Measurements from ENCODE around the gene COA6. TPM values are rescaled to one million over a fixed set of nuclear protein-coding genes. Genes with fewer than 3 reads are reported as not detected.

COA6 gene
- polyA plus RNA-seq, 1 experiment, result 11.7 TPM

DNA sequence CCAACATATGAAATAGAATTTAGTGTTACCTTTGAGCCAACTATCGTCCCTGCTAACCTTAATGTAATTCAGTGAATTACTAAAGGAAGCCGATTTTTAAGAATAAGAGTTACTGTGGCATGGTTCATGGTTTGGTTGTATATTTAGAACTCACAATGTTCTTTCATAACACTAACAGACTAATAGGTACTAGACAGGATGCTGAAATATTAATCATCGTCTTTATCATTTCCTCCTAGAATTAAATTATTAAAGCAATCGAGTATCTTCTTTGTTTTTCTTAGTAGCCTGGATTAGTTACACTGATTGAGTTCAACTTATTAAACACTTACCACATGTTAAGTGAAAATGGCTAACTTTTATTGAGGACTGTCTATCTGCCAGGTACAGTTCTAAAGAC, 58.0 kb downstream of the COA6 start:
- no peak for DNase-seq (ENCODE audit: low read depth)
- TF ChIP-seq, protein P1, sequence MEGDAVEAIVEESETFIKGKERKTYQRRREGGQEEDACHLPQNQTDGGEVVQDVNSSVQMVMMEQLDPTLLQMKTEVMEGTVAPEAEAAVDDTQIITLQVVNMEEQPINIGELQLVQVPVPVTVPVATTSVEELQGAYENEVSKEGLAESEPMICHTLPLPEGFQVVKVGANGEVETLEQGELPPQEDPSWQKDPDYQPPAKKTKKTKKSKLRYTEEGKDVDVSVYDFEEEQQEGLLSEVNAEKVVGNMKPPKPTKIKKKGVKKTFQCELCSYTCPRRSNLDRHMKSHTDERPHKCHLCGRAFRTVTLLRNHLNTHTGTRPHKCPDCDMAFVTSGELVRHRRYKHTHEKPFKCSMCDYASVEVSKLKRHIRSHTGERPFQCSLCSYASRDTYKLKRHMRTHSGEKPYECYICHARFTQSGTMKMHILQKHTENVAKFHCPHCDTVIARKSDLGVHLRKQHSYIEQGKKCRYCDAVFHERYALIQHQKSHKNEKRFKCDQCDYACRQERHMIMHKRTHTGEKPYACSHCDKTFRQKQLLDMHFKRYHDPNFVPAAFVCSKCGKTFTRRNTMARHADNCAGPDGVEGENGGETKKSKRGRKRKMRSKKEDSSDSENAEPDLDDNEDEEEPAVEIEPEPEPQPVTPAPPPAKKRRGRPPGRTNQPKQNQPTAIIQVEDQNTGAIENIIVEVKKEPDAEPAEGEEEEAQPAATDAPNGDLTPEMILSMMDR (IDR thresholded peaks at IDR 0.05; ENCODE audit: insufficient read depth, low read depth, low read length), result no peak
- CTCF ChIA-PET, result no interaction called here
- no peak overlapping the region for H3K4me3 ChIP-seq (ENCODE audit: low read depth, low read length)
- H3K36me3 ChIP-seq (ENCODE audit: control insufficient read depth, insufficient read depth, low read length), result 0 out of 2 replicates have a peak, but pooled peaks cover 3% of the 10 kb centered on the region
- POLR2A ChIA-PET, result no interaction called here
- no peaks in the 10 kb centered on the region for H3K27me3 ChIP-seq (ENCODE audit: control insufficient read depth, insufficient read depth, low read length)

DNA sequence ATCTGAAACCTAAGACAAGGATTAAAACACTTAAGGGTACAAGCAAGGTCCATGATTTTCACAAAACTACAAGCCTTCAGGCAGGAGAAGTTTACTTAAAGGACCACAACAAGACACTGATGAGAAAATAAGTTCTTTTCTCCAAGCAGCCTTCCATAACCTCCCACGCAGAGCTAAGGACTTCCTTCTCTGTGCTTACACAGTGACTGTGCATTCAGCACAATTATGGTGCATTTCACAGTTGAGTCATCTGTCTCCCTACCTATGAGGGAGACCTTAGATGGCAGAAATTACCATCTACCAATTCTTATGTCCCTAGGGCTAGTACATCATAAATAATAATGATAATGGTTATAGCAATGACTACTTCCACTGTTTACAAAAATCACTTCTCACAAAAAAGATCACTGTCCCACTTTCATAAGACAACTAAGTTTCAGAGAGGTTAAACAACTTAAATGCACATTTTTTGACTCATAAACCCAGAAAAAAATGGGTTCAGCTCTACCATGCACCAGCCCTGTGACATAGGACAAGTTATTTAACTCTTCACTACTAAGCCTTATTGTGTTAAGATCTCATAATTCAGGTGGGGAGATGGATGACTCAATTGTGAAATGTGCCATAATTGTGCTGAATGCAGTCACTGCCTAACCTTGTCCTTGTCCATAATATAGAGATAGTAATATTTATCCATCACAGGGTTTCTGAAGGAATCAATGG, 60.5 kb downstream of the COA6 start:
- H3K4me3 ChIP-seq (ENCODE audit: low read depth, low read length), result no peak overlapping the region
- no peaks in the 10 kb centered on the region for H3K27me3 ChIP-seq (ENCODE audit: control insufficient read depth, insufficient read depth, low read length)
- no peaks in the 10 kb centered on the region for H3K36me3 ChIP-seq (ENCODE audit: control insufficient read depth, insufficient read depth, low read length)
- TF ChIP-seq, protein P1 (IDR thresholded peaks at IDR 0.05; ENCODE audit: insufficient read depth, low read depth, low read length), result no peak
- peak; percentile 2 for DNase-seq (ENCODE audit: low read depth)
- CTCF ChIA-PET, result no interaction called here
- POLR2A ChIA-PET, result no interaction called here

Other genes starting within 250 kb of the COA6 start
- 7.4 and 11.7 TPM in 2 replicates for gene TARBP1, start 105.7 kb downstream of the COA6 start, polyA plus RNA-seq (2011; rRNA removed)
- 12.5 and 20.7 TPM in 2 replicates for gene IRF2BP2, start 236.7 kb downstream of the COA6 start, polyA plus RNA-seq (2011; rRNA removed)

Data from BJ (cell line).